HFFc6 (cell line): Measurements from ENCODE around the gene PIF1. TPM values are rescaled to one million over a fixed set of nuclear protein-coding genes. Genes with fewer than 3 reads are reported as not detected.
A peak's percentile ranks its signal among the peaks of the same experiment; 100 is the strongest.

Experiments
- DNase-seq: peaks from one replicate; pipeline ENCODE4 v3.0.0-alpha.2; 2018
- H3K27ac Mint-ChIP-seq: 2 replicates; pipeline ENCODE4 v1.8.0; 2020; ENCODE audit warnings: mild to moderate bottlenecking, mixed read lengths
- H3K27me3 Mint-ChIP-seq: 2 replicates; pipeline ENCODE4 v1.8.0; 2021; ENCODE audit warnings: mild to moderate bottlenecking, moderate library complexity, mixed read lengths; ENCODE audit not compliant: insufficient read depth
- H3K36me3 Mint-ChIP-seq: 2 replicates; pipeline ENCODE4 v1.8.0; 2021; ENCODE audit warnings: low read depth, mixed read lengths
- H3K4me1 Mint-ChIP-seq: 2 replicates; pipeline ENCODE4 v1.8.0; 2020; ENCODE audit warnings: low read depth, mixed read lengths
- H3K4me3 Mint-ChIP-seq: 2 replicates; pipeline ENCODE4 v1.8.0; 2020; ENCODE audit warnings: mild to moderate bottlenecking, moderate library complexity, mixed read lengths
- H3K9me3 Mint-ChIP-seq: 2 replicates; pipeline ENCODE4 v1.8.0; 2020; ENCODE audit warnings: mild to moderate bottlenecking, mixed read lengths
- CTCF ChIP-seq: fragments of 200-600 bp; sonication (generic); IDR thresholded peaks from 2 replicates; pipeline ENCODE4 v1.5.0; 2021; ENCODE audit warnings: antibody characterized with exemption, mild to moderate bottlenecking
- total RNA-seq, 6 experiments: library from RNA; stranded (reverse); fragmentation: NEBNext Ultra II Directional; extraction: Animal tissue kit (Norgen Biotek cat#: 25700); gene quantifications; 2 replicates in 1 of 6; 3 replicates in 5 of 6; pipeline ENCODE4 v1.2.3, GENCODE V29; 2021

Gene PIF1
- total RNA-seq, 6 experiments from 2014 or later = 4.0 to 10.7 (median 8.4) TPM

GRCh38 chr15:64813075-64813474, 12.4 kb downstream of the PIF1 start:
- Mint-ChIP-seq H3K27me3 (peaks cover 6% of the 10 kb centered on the region; the same call in 1 of the 2 replicates), H3K9me3 (no peaks in the 10 kb centered on the region), H3K4me1 (peaks cover 9% of the 10 kb centered on the region), H3K27ac (no peak overlapping the region), H3K36me3 (no peaks in the 10 kb centered on the region), H3K4me3 (no peak overlapping the region)
- TF ChIP-seq CTCF = no peak
- DNase-seq = no peak

- H3K27me3 Mint-ChIP-seq = peaks cover 10% of the 10 kb centered on the region
- H3K4me1 Mint-ChIP-seq = peaks cover 9% of the 10 kb centered on the region
- H3K9me3 Mint-ChIP-seq = no peaks in the 10 kb centered on the region
- no peak overlapping the region for H3K4me3 Mint-ChIP-seq
- H3K27ac Mint-ChIP-seq = no peak overlapping the region; the same call in 1 of the 2 replicates
- no peaks in the 10 kb centered on the region for H3K36me3 Mint-ChIP-seq
- no peak for DNase-seq
- TF ChIP-seq CTCF = no peak
Measured at GRCh38 chr15:64810497-64811326, 14.7 kb downstream of the PIF1 start.

GRCh38 chr15:64809649-64810496, 15.6 kb downstream of the PIF1 start:
- peak; percentile 95 for TF ChIP-seq CTCF
- Mint-ChIP-seq H3K27me3 (peaks cover 10% of the 10 kb centered on the region), H3K4me1 (peaks cover 9% of the 10 kb centered on the region), H3K4me3 (no peak overlapping the region), H3K27ac (no peak overlapping the region; the same call in 1 of the 2 replicates), H3K36me3 (no peaks in the 10 kb centered on the region), H3K9me3 (no peaks in the 10 kb centered on the region)
- peak; percentile 45 for DNase-seq

- Mint-ChIP-seq H3K9me3 (no peaks in the 10 kb centered on the region), H3K27ac (no peak overlapping the region)
Measured at GRCh38 chr15:64808785-64809453, 16.5 kb downstream of the PIF1 start.

More at GRCh38 chr15:64808785-64809453, 16.5 kb downstream of the PIF1 start:
- Mint-ChIP-seq H3K4me3 (no peak overlapping the region), H3K36me3 (no peaks in the 10 kb centered on the region), H3K27me3 (peaks cover 13% of the 10 kb centered on the region), H3K4me1 (peaks cover 9% of the 10 kb centered on the region)
- TF ChIP-seq CTCF = no peak
- no peak for DNase-seq
